HepG2 (cell line): ENCODE data around the gene TAS1R1. TPM values are rescaled to one million over a fixed set of nuclear protein-coding genes. Genes with fewer than 3 reads are reported as not detected.

Experiments used
- ATAC-seq: fragments of 200-7000 bp; cut with Tn5 transposase; 3 replicates; pipeline ENCODE4 v1.9.1; 2020; ENCODE audit warnings: mild to moderate bottlenecking, moderate library complexity
- BruUV-seq: library from RNA; stranded (reverse); fragments of 400-500 nt; replicated peaks from 2 replicates; lab custom pipeline; 2021; lab: Mats Ljungman, UMichigan
- CTCF ChIA-PET: fragments of 300-600 bp; formaldehyde crosslinking; extraction: SDS; loops from one replicate; lab custom pipeline; 2021; ENCODE audit warnings: low total read pairs, inconsistent platforms, low intra/inter-chr PET ratio; lab: Yijun Ruan, JAX
- POLR2A ChIA-PET: fragments of 350-600 bp; sonication (Branson Sonifier 250); formaldehyde crosslinking; loops from one replicate; lab custom pipeline; 2020; ENCODE audit warnings: antibody characterized with exemption, inconsistent platforms; lab: Yijun Ruan, JAX
- DNase-seq: peaks from one replicate; pipeline ENCODE4 v3.0.0-alpha.2; 2015; ENCODE audit warnings: low spot score
- FAIRE-seq: peaks from 3 replicates; lab custom pipeline; 2011; peaks lifted over from hg19 to GRCh38; lab: Jason Lieb, UNC
- H2AFZ ChIP-seq: one replicate; pipeline ENCODE4 v1.6.1; 2011; ENCODE audit warnings: low read length, inconsistent platforms
- H3K27ac ChIP-seq: fragments of 300-600 bp; 3 replicates; pipeline ENCODE4 v1.8.0; 2011; ENCODE audit warnings: mixed run types, mild to moderate bottlenecking, mixed read lengths, low read length, inconsistent platforms; ENCODE audit not compliant: insufficient read depth; ENCODE audit errors: extremely low read length
- H3K27me3 ChIP-seq, 2 experiments: fragments of 200-600 bp in 1 of 2; 2 replicates in 1 of 2; 3 replicates in 1 of 2; pipeline versions ENCODE4 v1.6.0 to v1.8.0; 2011; ENCODE audit warnings: low read length in 2 of 2, mild to moderate bottlenecking in 2 of 2, moderate library complexity in 2 of 2, inconsistent platforms in 1 of 2; ENCODE audit not compliant: insufficient read depth in 2 of 2, control insufficient read depth in 1 of 2
- H3K36me3 ChIP-seq, 2 experiments: fragments of 200-600 bp in 1 of 2; replicated peaks in 1 of 2; 2 replicates in 1 of 2; 3 replicates in 1 of 2; pipeline versions ENCODE4 v1.5.1 to v1.8.0; 2011; ENCODE audit warnings: low read length in 2 of 2, inconsistent platforms in 1 of 2; ENCODE audit not compliant: insufficient read depth in 2 of 2, control insufficient read depth in 1 of 2
- H3K4me1 ChIP-seq: 2 replicates; pipeline ENCODE4 v1.5.1; 2012; ENCODE audit warnings: low read length, inconsistent platforms; ENCODE audit not compliant: insufficient read depth
- H3K4me2 ChIP-seq: 2 replicates; pipeline ENCODE4 v1.6.0; 2011; ENCODE audit warnings: low read depth, low read length, inconsistent platforms
- H3K4me3 ChIP-seq, 3 experiments: fragments of 200-600 bp in 1 of 3; sonication (generic), shearing (Covaris generic) in 1 of 3; replicated peaks in 1 of 3; 2 replicates each; pipeline ENCODE4 v1.5.1; 2011 to 2016; ENCODE audit warnings: low read length in 3 of 3, inconsistent platforms in 2 of 3, low read depth in 2 of 3, mild to moderate bottlenecking in 2 of 3, control low read depth in 1 of 3, mixed read lengths in 1 of 3; ENCODE audit not compliant: insufficient read depth in 1 of 3
- H3K79me2 ChIP-seq: one replicate; pipeline ENCODE4 v1.6.1; 2011; ENCODE audit warnings: low read length, inconsistent platforms; ENCODE audit not compliant: insufficient read depth
- H3K9ac ChIP-seq: 2 replicates; pipeline ENCODE4 v1.6.0; 2011; ENCODE audit warnings: mild to moderate bottlenecking, low read depth, low read length, inconsistent platforms; ENCODE audit not compliant: insufficient read depth
- H3K9me3 ChIP-seq: 2 replicates; pipeline ENCODE4 v1.5.1; 2012; ENCODE audit warnings: mild to moderate bottlenecking, low read length
- H4K20me1 ChIP-seq: 2 replicates; pipeline ENCODE4 v1.6.0; 2011; ENCODE audit warnings: inconsistent platforms, mild to moderate bottlenecking, low read length, moderate library complexity; ENCODE audit not compliant: insufficient read depth
- LCORL ChIP-seq, 2 experiments: fragments of 450-650 bp in 1 of 2; sonication (generic) in 1 of 2; formaldehyde crosslinking in 1 of 2; IDR thresholded peaks; 2 replicates each; pipeline versions ENCODE4 v1.5.0 to v1.6.1; 2017 to 2020; ENCODE audit warnings: antibody characterized with exemption in 1 of 2, missing genetic modification reagents in 1 of 2
- ZNF160 ChIP-seq: sonication (generic); formaldehyde crosslinking; IDR thresholded peaks from 2 replicates; pipeline ENCODE4 v1.8.0; 2022; ENCODE audit warnings: mild to moderate bottlenecking, inconsistent platforms, missing genetic modification reagents
- ZNF563 ChIP-seq: sonication (generic); formaldehyde crosslinking; IDR thresholded peaks from 2 replicates; pipeline ENCODE4 v1.8.0; 2022; ENCODE audit warnings: mild to moderate bottlenecking, moderate library complexity, missing genetic modification reagents
- ZNF879 ChIP-seq: sonication (generic); formaldehyde crosslinking; IDR thresholded peaks from 2 replicates; pipeline ENCODE4 v1.8.1; 2023; ENCODE audit warnings: missing genetic modification reagents
- WGBS: methylation state at CpG from one replicate; pipeline ENCODE4 v1.1.6; 2017; ENCODE audit warnings: low lambda C conversion rate; 5-methylcytosine and 5-hydroxymethylcytosine counted together
- in situ Hi-C: cut with HindIII; loops from 2 replicates; pipeline ENCODE4 v1.10.0; 2017; ENCODE audit warnings: low pct_unique_long_range_greater_than_20kb; ENCODE audit not compliant: extremely low pct_ligation_motif_present
- intact Hi-C: fragments of 100-400 bp; cut with micrococcal nuclease; formaldehyde crosslinking; loops from one replicate; pipeline ENCODE4 v1.10.0; 2022; ENCODE audit not compliant: unreplicated experiment
- polyA plus RNA-seq, 8 experiments: library from polyadenylated mRNA; depleted of rRNA in 3 of 8; stranded (reverse) in 7 of 8; unstranded in 1 of 8; fragments of >200 nt; fragmentation: Illumina TruSeq in 4 of 8; extraction: Trizol in 4 of 8; gene quantifications; 2 replicates each; pipeline versions ENCODE4 v1.2.1 to v1.2.3, GENCODE V29; 2011 to 2016; ENCODE audit warnings: low read depth in 4 of 8, missing spikeins in 1 of 8, mixed read lengths in 1 of 8; ENCODE audit not compliant: insufficient read depth in 1 of 8
- total RNA-seq, 5 experiments: library from RNA; depleted of rRNA; stranded (reverse); fragments of >200 nt; fragmentation: Illumina TruSeq; extraction: Trizol; gene quantifications; 2 replicates each; pipeline ENCODE4 v1.2.3, GENCODE V29; 2016; ENCODE audit warnings: low read depth in 1 of 5
- TF ChIP-seq, protein P1 (sequence below): sonication (generic); formaldehyde crosslinking; IDR thresholded peaks from 2 replicates; pipeline ENCODE4 v1.5.1; 2020; ENCODE audit warnings: missing genetic modification reagents, mild to moderate bottlenecking, borderline replicate concordance
- TF ChIP-seq, protein P2 (sequence below): sonication (generic); formaldehyde crosslinking; IDR thresholded peaks from 2 replicates; pipeline ENCODE4 v1.8.1; 2023; ENCODE audit warnings: mild to moderate bottlenecking, inconsistent platforms, moderate library complexity, missing genetic modification reagents, borderline replicate concordance
- TF ChIP-seq, protein P3 (sequence below): sonication (generic); formaldehyde crosslinking; IDR thresholded peaks from 2 replicates; pipeline ENCODE4 v1.9.0; 2022; ENCODE audit warnings: missing genetic modification reagents, mild to moderate bottlenecking, borderline replicate concordance

TAS1R1 gene
- total and polyA plus RNA-seq, 2 of the 13 experiments (the other 11 are each of a cell fraction or from before 2014, with no cell fraction given), result 1.4 to 1.6 TPM

DNA sequence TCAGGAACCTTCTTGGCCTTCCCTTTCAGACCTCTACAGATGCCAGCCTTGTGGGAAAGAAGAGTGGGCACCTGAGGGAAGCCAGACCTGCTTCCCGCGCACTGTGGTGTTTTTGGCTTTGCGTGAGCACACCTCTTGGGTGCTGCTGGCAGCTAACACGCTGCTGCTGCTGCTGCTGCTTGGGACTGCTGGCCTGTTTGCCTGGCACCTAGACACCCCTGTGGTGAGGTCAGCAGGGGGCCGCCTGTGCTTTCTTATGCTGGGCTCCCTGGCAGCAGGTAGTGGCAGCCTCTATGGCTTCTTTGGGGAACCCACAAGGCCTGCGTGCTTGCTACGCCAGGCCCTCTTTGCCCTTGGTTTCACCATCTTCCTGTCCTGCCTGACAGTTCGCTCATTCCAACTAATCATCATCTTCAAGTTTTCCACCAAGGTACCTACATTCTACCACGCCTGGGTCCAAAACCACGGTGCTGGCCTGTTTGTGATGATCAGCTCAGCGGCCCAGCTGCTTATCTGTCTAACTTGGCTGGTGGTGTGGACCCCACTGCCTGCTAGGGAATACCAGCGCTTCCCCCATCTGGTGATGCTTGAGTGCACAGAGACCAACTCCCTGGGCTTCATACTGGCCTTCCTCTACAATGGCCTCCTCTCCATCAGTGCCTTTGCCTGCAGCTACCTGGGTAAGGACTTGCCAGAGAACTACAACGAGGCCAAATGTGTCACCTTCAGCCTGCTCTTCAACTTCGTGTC is 23.7 kb downstream of the TAS1R1 start:
- Histone ChIP-seq H3K4me3 (peak overlapping the region; percentile 64 to 91 (median 88); a peak in 5 of 6 replicates), H2AFZ (no peak overlapping the region), H3K36me3 (no peaks in the 10 kb centered on the region), H3K9ac (peak overlapping the region; percentile 82), H3K27me3 (no peaks in the 10 kb centered on the region), H3K79me2 (peaks cover 15% of the 10 kb centered on the region), H3K9me3 (no peaks in the 10 kb centered on the region), H4K20me1 (peaks cover 4% of the 10 kb centered on the region; the same call in 1 of the 2 replicates), H3K4me1 (peaks cover 57% of the 10 kb centered on the region), H3K4me2 (peak overlapping the region; percentile 99), H3K27ac (peak overlapping the region; percentile 84)
- FAIRE-seq (no peak), DNase-seq (no peak), ATAC-seq (peak; percentile 2; the same call in 1 of the 3 replicates)
- 66% methylated on average over 13 of the region's 14 CpGs for WGBS
- CTCF ChIA-PET, result no interaction called here
- intact Hi-C loops (loop anchor here (1.0 to 2.0 kb wide), 2 partner anchors 22 to 24 kb away; partner anchors contain the start of gene NOL9), in situ Hi-C loops (no loop called here)
- BruUV-seq, result no TSS peak
- POLR2A ChIA-PET, result interaction anchor here (0.8 to 1.8 kb wide), 6 partner anchors 8 to 343 kb away, joined by 3 to 6 read pairs (median 4); partner anchors contain the start of genes ICMT and NOL9
- TF ChIP-seq, protein P1, sequence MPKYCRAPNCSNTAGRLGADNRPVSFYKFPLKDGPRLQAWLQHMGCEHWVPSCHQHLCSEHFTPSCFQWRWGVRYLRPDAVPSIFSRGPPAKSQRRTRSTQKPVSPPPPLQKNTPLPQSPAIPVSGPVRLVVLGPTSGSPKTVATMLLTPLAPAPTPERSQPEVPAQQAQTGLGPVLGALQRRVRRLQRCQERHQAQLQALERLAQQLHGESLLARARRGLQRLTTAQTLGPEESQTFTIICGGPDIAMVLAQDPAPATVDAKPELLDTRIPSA (CRISPR knock-in tag), result no peak
- TF ChIP-seq, protein P2, sequence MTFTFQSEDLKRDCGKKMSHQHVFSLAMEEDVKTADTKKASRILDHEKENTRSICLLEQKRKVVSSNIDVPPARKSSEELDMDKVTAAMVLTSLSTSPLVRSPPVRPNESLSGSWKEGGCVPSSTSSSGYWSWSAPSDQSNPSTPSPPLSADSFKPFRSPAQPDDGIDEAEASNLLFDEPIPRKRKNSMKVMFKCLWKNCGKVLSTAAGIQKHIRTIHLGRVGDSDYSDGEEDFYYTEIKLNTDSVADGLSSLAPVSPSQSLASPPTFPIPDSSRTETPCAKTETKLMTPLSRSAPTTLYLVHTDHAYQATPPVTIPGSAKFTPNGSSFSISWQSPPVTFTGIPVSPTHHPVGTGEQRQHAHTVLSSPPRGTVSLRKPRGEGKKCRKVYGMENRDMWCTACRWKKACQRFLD (CRISPR knock-in tag), result peak; percentile 87; the same call in 1 of the 2 replicates
- TF ChIP-seq LCORL (IDR thresholded peaks at IDR 0.05), result no peak
- 0 out of 2 replicates have a peak, but pooled peaks have one; percentile 2 for TF ChIP-seq LCORL (CRISPR knock-in tag; IDR thresholded peaks at IDR 0.05)
- TF ChIP-seq ZNF879 (CRISPR knock-in tag), result no peak
- TF ChIP-seq ZNF160 (CRISPR knock-in tag), result 0 out of 2 replicates have a peak, but pooled peaks have one; percentile 29
- TF ChIP-seq, protein P3, sequence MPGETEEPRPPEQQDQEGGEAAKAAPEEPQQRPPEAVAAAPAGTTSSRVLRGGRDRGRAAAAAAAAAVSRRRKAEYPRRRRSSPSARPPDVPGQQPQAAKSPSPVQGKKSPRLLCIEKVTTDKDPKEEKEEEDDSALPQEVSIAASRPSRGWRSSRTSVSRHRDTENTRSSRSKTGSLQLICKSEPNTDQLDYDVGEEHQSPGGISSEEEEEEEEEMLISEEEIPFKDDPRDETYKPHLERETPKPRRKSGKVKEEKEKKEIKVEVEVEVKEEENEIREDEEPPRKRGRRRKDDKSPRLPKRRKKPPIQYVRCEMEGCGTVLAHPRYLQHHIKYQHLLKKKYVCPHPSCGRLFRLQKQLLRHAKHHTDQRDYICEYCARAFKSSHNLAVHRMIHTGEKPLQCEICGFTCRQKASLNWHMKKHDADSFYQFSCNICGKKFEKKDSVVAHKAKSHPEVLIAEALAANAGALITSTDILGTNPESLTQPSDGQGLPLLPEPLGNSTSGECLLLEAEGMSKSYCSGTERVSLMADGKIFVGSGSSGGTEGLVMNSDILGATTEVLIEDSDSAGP (CRISPR knock-in tag), result 0 out of 2 replicates have a peak, but pooled peaks have one; percentile 0
- no peak for TF ChIP-seq ZNF563 (CRISPR knock-in tag)
